NCI-H446 (cell line): Measurements from ENCODE around the gene ANKRD29.

ENCODE experiments used
- DNase-seq, 2 experiments: peaks; one replicate each; lab custom pipeline; 2025; lab: John Stamatoyannopoulos, UW

Gene ANKRD29

GRCh38 chr18:23662309-23663263, at the start of gene ANKRD29:
TSS of gene ANKRD29 (minus strand) at chr18:23662911. CDS start at chr18:23662730, 181 bp downstream.
- no peak for DNase-seq

GRCh38 chr18:23712445-23712844, 49.7 kb upstream of the ANKRD29 start:
- DNase-seq, result no peak

- no peak for DNase-seq
These were observed 48.7 kb upstream of the ANKRD29 start for GRCh38 chr18:23711426-23711825.

GRCh38 chr18:23710946-23711345, 48.2 kb upstream of the ANKRD29 start:
- DNase-seq, result no peak

- no peak for DNase-seq
These were observed 47.4 kb upstream of the ANKRD29 start for GRCh38 chr18:23710068-23710527.

- no peak for DNase-seq
These were observed 44.4 kb upstream of the ANKRD29 start for GRCh38 chr18:23706971-23707640.

GRCh38 chr18:23704806-23705205, 42.1 kb upstream of the ANKRD29 start:
- DNase-seq, result no peak

- no peak for DNase-seq
These were observed 41.3 kb upstream of the ANKRD29 start for GRCh38 chr18:23703987-23704384.

- DNase-seq, result peak; percentile 9 to 21
These were observed 40.6 kb upstream of the ANKRD29 start for GRCh38 chr18:23703057-23703986.

GRCh38 chr18:23702606-23703005, 39.9 kb upstream of the ANKRD29 start:
- no peak for DNase-seq

- no peak for DNase-seq
These were observed 38.9 kb upstream of the ANKRD29 start for GRCh38 chr18:23701544-23702064.

GRCh38 chr18:23701017-23701416, 38.3 kb upstream of the ANKRD29 start:
- no peak for DNase-seq

- no peak for DNase-seq
These were observed 32.1 kb upstream of the ANKRD29 start for GRCh38 chr18:23694637-23695430.

- no peak for DNase-seq
These were observed 31.1 kb upstream of the ANKRD29 start for GRCh38 chr18:23693846-23694245.

- DNase-seq, result no peak
These were observed 27.9 kb upstream of the ANKRD29 start for GRCh38 chr18:23690505-23691068.

GRCh38 chr18:23689616-23690504, 27.1 kb upstream of the ANKRD29 start:
- no peak for DNase-seq

- DNase-seq, result peak in 1 of 2 experiments; percentile 18
These were observed 26.4 kb upstream of the ANKRD29 start, which contains the start of gene LAMA3 for GRCh38 chr18:23689031-23689615. TSS of gene LAMA3 (plus strand) at chr18:23689453. CDS start at chr18:23689684, 231 bp downstream.

- no peak for DNase-seq
These were observed 25.8 kb upstream of the ANKRD29 start for GRCh38 chr18:23688528-23688927.
